MM.1S (cell line): Measurements from ENCODE around the gene CBFA2T2.

Source experiments
- DNase-seq: peaks from one replicate; pipeline ENCODE4 v3.0.0-alpha.2; 2015
- H2AFZ ChIP-seq: fragments of 300-600 bp; sonication (generic); 2 replicates; pipeline ENCODE4 v1.6.0; 2016; ENCODE audit warnings: antibody characterized with exemption, low read length
- H3F3A ChIP-seq: fragments of 300-600 bp; sonication (generic); 2 replicates; pipeline ENCODE4 v1.6.1; 2016; ENCODE audit warnings: mild to moderate bottlenecking, antibody characterized with exemption, low read length, moderate library complexity, mixed read lengths; ENCODE audit not compliant: insufficient read depth
- H3K27ac ChIP-seq: fragments of 300-600 bp; sonication (generic); 2 replicates; pipeline ENCODE4 v1.5.1; 2016; ENCODE audit warnings: mild to moderate bottlenecking, low read length
- H3K27me3 ChIP-seq: fragments of 300-600 bp; sonication (generic); replicated peaks from 2 replicates; pipeline ENCODE4 v1.6.0; 2016; ENCODE audit warnings: low read length; ENCODE audit not compliant: insufficient read depth
- H3K36me3 ChIP-seq: fragments of 300-600 bp; sonication (generic); replicated peaks from 2 replicates; pipeline ENCODE4 v1.6.1; 2016; ENCODE audit warnings: mild to moderate bottlenecking, low read length, mixed read lengths; ENCODE audit not compliant: insufficient read depth
- H3K4me1 ChIP-seq: fragments of 300-600 bp; sonication (generic); 2 replicates; pipeline ENCODE4 v1.6.1; 2016; ENCODE audit warnings: low read length, mixed read lengths
- H3K4me2 ChIP-seq: fragments of 300-600 bp; sonication (generic); 2 replicates; pipeline ENCODE4 v1.6.0; 2016; ENCODE audit warnings: low read depth, low read length
- H3K4me3 ChIP-seq: fragments of 300-600 bp; sonication (generic); 2 replicates; pipeline ENCODE4 v1.5.1; 2016; ENCODE audit warnings: low read length, mixed read lengths
- H3K79me2 ChIP-seq: fragments of 300-600 bp; sonication (generic); 2 replicates; pipeline ENCODE4 v1.6.1; 2016; ENCODE audit warnings: mixed run types, low read length, mixed read lengths
- H3K9ac ChIP-seq: fragments of 300-600 bp; sonication (generic); 2 replicates; pipeline ENCODE4 v1.6.1; 2016; ENCODE audit warnings: low read length, mixed read lengths
- H3K9me2 ChIP-seq: fragments of 300-600 bp; sonication (generic); replicated peaks from 2 replicates; pipeline ENCODE4 v1.6.1; 2016; ENCODE audit warnings: mild to moderate bottlenecking, low read length, mixed read lengths; ENCODE audit not compliant: insufficient read depth
- H3K9me3 ChIP-seq: fragments of 300-600 bp; sonication (generic); replicated peaks from 2 replicates; pipeline ENCODE4 v1.6.1; 2016; ENCODE audit warnings: mild to moderate bottlenecking, low read length, mixed read lengths; ENCODE audit not compliant: insufficient read depth
- H4K20me1 ChIP-seq: fragments of 300-600 bp; sonication (generic); 2 replicates; pipeline ENCODE4 v1.6.1; 2016; ENCODE audit warnings: mild to moderate bottlenecking, low read length, moderate library complexity, mixed read lengths; ENCODE audit not compliant: insufficient read depth
- EZH2 ChIP-seq: fragments of 300-600 bp; sonication (generic); optimal IDR thresholded peaks from 2 replicates; pipeline ENCODE3; 2017; ENCODE audit warnings: low read depth, mild to moderate bottlenecking, antibody characterized with exemption, low read length, mixed read lengths
- EZH2phosphoT487 ChIP-seq: fragments of 300-600 bp; sonication (generic); IDR thresholded peaks from 2 replicates; pipeline ENCODE4 v1.6.1; 2018; ENCODE audit warnings: antibody characterized with exemption, low read length
- TF ChIP-seq, protein P1 (sequence below): fragments of 300-600 bp; sonication (generic); IDR thresholded peaks from 2 replicates; pipeline ENCODE4 v1.5.1; 2016; ENCODE audit warnings: antibody characterized with exemption, low read length, mixed read lengths

Gene CBFA2T2

DNA sequence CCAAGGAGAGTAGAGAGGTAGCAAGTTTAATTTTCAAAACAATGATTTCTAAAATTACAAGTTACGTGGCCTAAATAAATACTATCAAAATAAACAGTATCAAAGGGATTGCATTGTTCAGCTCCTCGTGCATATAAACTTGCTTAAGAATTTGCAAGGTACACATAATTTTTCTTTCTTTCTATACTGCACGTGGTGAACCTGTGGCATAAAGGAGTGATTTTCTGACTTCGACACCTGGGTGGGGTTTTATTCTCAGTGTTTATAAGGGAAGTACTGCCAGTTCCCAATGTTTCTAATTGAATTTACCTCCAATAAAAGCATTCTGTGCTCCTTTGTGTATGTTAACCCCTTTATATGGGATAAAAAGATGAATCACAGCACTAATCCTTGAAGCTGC lies 122.1 kb downstream of the CBFA2T2 start:
- no peaks in the 10 kb centered on the region for H3F3A ChIP-seq
- H3K4me2 ChIP-seq: no peak overlapping the region
- no peaks in the 10 kb centered on the region for H3K4me1 ChIP-seq
- H3K27ac ChIP-seq: no peak overlapping the region
- TF ChIP-seq EZH2 (no peak), EZH2phosphoT487 (no peak)
- TF ChIP-seq, protein P1, sequence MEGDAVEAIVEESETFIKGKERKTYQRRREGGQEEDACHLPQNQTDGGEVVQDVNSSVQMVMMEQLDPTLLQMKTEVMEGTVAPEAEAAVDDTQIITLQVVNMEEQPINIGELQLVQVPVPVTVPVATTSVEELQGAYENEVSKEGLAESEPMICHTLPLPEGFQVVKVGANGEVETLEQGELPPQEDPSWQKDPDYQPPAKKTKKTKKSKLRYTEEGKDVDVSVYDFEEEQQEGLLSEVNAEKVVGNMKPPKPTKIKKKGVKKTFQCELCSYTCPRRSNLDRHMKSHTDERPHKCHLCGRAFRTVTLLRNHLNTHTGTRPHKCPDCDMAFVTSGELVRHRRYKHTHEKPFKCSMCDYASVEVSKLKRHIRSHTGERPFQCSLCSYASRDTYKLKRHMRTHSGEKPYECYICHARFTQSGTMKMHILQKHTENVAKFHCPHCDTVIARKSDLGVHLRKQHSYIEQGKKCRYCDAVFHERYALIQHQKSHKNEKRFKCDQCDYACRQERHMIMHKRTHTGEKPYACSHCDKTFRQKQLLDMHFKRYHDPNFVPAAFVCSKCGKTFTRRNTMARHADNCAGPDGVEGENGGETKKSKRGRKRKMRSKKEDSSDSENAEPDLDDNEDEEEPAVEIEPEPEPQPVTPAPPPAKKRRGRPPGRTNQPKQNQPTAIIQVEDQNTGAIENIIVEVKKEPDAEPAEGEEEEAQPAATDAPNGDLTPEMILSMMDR: no peak
- no peaks in the 10 kb centered on the region for H3K27me3 ChIP-seq
- H4K20me1 ChIP-seq: no peaks in the 10 kb centered on the region
- H3K9me3 ChIP-seq: no peaks in the 10 kb centered on the region
- no peak overlapping the region for H3K4me3 ChIP-seq
- H3K36me3 ChIP-seq: no peaks in the 10 kb centered on the region
- no peak overlapping the region for H3K9ac ChIP-seq
- DNase-seq: no peak
- no peaks in the 10 kb centered on the region for H3K79me2 ChIP-seq
- H3K9me2 ChIP-seq: no peaks in the 10 kb centered on the region
- no peak overlapping the region for H2AFZ ChIP-seq

DNA sequence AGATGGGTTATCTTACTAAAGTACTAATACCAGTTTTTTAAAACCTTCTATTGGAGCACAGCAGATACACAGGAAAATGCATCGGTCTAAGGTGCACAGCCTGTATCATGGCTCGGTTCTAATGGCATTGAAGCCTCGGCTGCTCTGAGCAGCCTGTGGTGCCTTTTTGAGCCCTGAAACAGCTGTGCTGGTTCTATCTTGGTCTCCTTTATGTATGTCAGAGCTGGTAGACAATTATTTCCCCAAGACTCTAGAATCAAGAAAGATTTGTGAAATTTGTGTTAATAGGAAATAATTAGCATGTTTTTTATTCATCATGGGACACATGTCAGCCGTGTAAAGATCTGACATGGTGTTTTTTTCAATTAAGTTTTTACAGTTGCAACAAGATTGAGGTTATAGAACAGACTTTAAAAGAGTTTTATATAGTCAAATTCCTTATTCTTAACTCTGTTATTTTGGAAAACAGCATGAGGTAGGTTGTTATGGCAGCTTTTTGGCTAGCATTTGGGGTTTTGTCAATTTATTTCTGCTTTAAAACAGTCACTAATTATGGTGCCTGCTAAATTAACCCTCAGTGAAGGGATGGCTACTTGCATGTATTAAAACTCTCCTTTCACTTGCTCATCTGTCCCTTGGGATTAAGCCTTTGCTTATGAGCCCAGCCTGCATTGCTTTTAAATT lies 132.0 kb downstream of the CBFA2T2 start:
- no peak for DNase-seq
- Histone ChIP-seq H4K20me1 (no peaks in the 10 kb centered on the region), H3K4me1 (no peaks in the 10 kb centered on the region), H3K9me2 (no peaks in the 10 kb centered on the region), H3K27ac (no peak overlapping the region), H3K9ac (no peak overlapping the region), H3K4me3 (no peak overlapping the region), H3K9me3 (no peaks in the 10 kb centered on the region), H3K4me2 (no peak overlapping the region), H3K79me2 (no peaks in the 10 kb centered on the region), H2AFZ (no peak overlapping the region), H3K36me3 (no peaks in the 10 kb centered on the region), H3K27me3 (no peaks in the 10 kb centered on the region), H3F3A (no peaks in the 10 kb centered on the region)
- TF ChIP-seq EZH2 (no peak), EZH2phosphoT487 (no peak)
- TF ChIP-seq, protein P1: no peak

DNA sequence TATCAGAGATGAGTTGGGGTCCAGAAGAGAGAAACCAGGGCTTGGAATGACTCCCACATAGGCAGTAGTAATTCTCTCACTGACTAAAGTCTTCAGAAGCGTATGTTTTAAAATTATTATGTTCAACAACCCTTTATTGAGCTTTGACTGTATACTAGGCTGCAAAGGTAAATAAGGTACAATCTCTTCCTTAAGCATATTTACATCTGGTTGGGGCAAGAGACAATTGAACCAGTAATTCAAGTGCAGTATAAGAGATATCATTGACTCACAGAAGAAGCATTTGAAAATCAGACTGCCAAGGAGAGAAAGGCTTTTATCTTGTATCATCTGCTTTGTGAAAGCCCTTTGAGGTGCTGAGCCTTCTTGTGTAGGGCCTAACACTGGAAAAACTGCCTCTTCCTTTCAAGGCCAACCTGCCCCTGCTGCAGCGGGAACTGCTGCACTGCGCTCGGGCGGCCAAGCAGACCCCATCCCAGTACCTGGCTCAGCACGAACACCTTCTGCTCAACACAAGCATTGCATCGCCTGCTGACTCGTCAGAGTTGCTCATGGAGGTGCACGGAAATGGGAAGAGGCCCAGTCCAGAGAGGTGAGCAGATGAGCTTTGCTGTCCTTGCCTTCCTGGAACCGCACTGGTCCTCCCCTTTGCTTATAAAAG lies 132.9 kb downstream of the CBFA2T2 start:
- Histone ChIP-seq H3K27me3 (no peaks in the 10 kb centered on the region), H2AFZ (no peak overlapping the region), H3K9ac (no peak overlapping the region), H3K4me2 (no peak overlapping the region), H3K79me2 (no peaks in the 10 kb centered on the region), H3K9me3 (no peaks in the 10 kb centered on the region), H4K20me1 (no peaks in the 10 kb centered on the region), H3K27ac (no peak overlapping the region), H3F3A (no peaks in the 10 kb centered on the region), H3K4me1 (no peaks in the 10 kb centered on the region), H3K9me2 (no peaks in the 10 kb centered on the region), H3K4me3 (no peak overlapping the region), H3K36me3 (no peaks in the 10 kb centered on the region)
- TF ChIP-seq, protein P1: no peak
- TF ChIP-seq EZH2phosphoT487 (no peak), EZH2 (no peak)
- DNase-seq: no peak
